ENCODE measurements around the gene BCL11A. TPM values are rescaled to one million over a fixed set of nuclear protein-coding genes. Genes with fewer than 3 reads are reported as not detected.

BCL11A gene
- total and polyA plus RNA-seq, 10 donors, result 41.1 to 121 (median 84.0) TPM

DNA sequence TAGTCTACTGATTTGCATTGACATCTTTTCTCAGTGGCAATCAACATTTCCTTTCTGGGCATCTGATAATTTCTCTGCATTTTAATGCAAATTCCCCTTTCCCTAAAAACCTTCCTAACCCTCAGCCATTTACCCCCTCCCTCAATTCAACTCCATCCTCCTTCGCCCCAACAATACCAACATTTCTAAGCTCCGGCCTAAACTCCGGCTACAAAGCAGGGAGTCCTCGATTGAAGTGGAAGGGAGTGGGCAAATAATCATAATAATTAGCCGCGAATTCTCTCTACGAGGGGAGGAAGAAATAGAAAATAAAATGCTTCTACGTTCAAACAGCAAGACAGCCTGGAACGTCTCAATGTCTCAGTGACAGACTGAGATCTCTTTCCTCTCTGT is 4.6 kb downstream of the BCL11A start:
- Histone ChIP-seq H3K9me3 (no peaks in the 10 kb centered on the region), H3K27ac (peak overlapping the region; percentile 38 to 92 (median 85)), H3K4me3 (peak overlapping the region; percentile 55 to 94 (median 82)), H3K4me1 (peaks cover 4 to 98% (median 65%) of the 10 kb centered on the region in 6 donors), H3K27me3 (replicated peaks in 1 of 7) (peaks cover 0 to 87% (median 24%) of the 10 kb centered on the region in 7 donors), H3K36me3 (peaks cover 0 to 22% (median 2%) of the 10 kb centered on the region in 6 donors)
- DNase-seq, result no peak
- intact Hi-C loops (cut with DNase I; ENCODE audit: low total_unique reads), result no loop called here
- 22 to 34% (median 25%) methylated on average over 9 of the region's 9 CpGs for WGBS, 5 donors
- TF ChIP-seq, protein P1, sequence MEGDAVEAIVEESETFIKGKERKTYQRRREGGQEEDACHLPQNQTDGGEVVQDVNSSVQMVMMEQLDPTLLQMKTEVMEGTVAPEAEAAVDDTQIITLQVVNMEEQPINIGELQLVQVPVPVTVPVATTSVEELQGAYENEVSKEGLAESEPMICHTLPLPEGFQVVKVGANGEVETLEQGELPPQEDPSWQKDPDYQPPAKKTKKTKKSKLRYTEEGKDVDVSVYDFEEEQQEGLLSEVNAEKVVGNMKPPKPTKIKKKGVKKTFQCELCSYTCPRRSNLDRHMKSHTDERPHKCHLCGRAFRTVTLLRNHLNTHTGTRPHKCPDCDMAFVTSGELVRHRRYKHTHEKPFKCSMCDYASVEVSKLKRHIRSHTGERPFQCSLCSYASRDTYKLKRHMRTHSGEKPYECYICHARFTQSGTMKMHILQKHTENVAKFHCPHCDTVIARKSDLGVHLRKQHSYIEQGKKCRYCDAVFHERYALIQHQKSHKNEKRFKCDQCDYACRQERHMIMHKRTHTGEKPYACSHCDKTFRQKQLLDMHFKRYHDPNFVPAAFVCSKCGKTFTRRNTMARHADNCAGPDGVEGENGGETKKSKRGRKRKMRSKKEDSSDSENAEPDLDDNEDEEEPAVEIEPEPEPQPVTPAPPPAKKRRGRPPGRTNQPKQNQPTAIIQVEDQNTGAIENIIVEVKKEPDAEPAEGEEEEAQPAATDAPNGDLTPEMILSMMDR (IDR thresholded peaks at IDR 0.05 in 8 of 11, conservative IDR thresholded peaks at IDR 0.05 in 3 of 11), result no peak
- TF ChIP-seq POLR2A (IDR thresholded peaks at IDR 0.05) (no peak), POLR2AphosphoS5 (IDR thresholded peaks at IDR 0.05) (no peak)

DNA sequence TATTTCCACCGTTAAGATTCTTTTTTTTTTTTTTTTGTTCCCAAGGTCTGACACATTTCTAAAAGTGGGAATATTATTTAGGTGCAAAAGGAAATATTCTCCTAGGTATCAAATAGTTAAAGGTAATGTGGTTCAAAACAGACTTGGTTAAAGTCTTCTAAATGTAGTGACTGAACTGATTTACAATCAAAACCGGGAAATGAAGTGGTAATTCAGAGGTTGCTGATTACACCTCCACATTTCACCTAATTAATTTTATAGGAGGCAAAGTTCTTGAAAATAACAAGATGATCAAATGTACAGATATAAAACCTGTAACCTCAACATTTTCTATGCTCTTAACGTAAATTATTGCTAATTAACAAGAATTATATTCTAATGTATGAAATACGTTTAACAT is 5.1 kb downstream of the BCL11A start:
- peak overlapping the region in 6 of 8 donors; percentile 78 to 92 (median 87) for H3K27ac ChIP-seq
- TF ChIP-seq POLR2A (IDR thresholded peaks at IDR 0.05), result no peak
- TF ChIP-seq POLR2AphosphoS5 (IDR thresholded peaks at IDR 0.05), result no peak
- TF ChIP-seq, protein P1 (IDR thresholded peaks at IDR 0.05 in 8 of 11, conservative IDR thresholded peaks at IDR 0.05 in 3 of 11), result no peak
- H3K4me3 ChIP-seq, result peak overlapping the region in 5 of 8 donors; percentile 74 to 94 (median 83)
- peaks cover 0 to 82% (median 24%) of the 10 kb centered on the region in 7 donors for H3K27me3 ChIP-seq (replicated peaks in 1 of 7)
- intact Hi-C loops (cut with DNase I; ENCODE audit: low total_unique reads), result no loop called here
- H3K4me1 ChIP-seq, result peaks cover 4 to 100% (median 69%) of the 10 kb centered on the region in 6 donors
- DNase-seq, result no peak
- 39 to 49% (median 42%) methylated on average over 4 of the region's 4 CpGs for WGBS, 5 donors
- H3K36me3 ChIP-seq, result peaks cover 0 to 22% (median 2%) of the 10 kb centered on the region in 6 donors
- H3K9me3 ChIP-seq, result no peaks in the 10 kb centered on the region

GRCh38 chr2:60547841-60548240 is 5.6 kb downstream of the BCL11A start:
- Histone ChIP-seq H3K27ac (peak overlapping the region in 5 of 8 donors; percentile 1 to 92 (median 88)), H3K27me3 (replicated peaks in 1 of 7) (peaks cover 0 to 77% (median 24%) of the 10 kb centered on the region in 7 donors), H3K36me3 (peaks cover 0 to 22% (median 2%) of the 10 kb centered on the region in 6 donors), H3K4me3 (peak overlapping the region in 2 of 8 donors; percentile 83 to 94), H3K4me1 (peaks cover 4 to 100% (median 69%) of the 10 kb centered on the region in 6 donors), H3K9me3 (no peaks in the 10 kb centered on the region)
- no peak for DNase-seq
- intact Hi-C loops (cut with DNase I; ENCODE audit: low total_unique reads), result no loop called here
- TF ChIP-seq, protein P1 (IDR thresholded peaks at IDR 0.05 in 8 of 11, conservative IDR thresholded peaks at IDR 0.05 in 3 of 11), result no peak
- TF ChIP-seq POLR2A (IDR thresholded peaks at IDR 0.05) (no peak), POLR2AphosphoS5 (IDR thresholded peaks at IDR 0.05) (no peak)

- Histone ChIP-seq H3K27me3 (replicated peaks in 1 of 7) (peaks cover 0 to 68% (median 18%) of the 10 kb centered on the region in 7 donors), H3K4me1 (peaks cover 4 to 100% (median 66%) of the 10 kb centered on the region in 6 donors), H3K9me3 (no peaks in the 10 kb centered on the region), H3K27ac (peak overlapping the region in 5 of 8 donors; percentile 1 to 92 (median 88)), H3K36me3 (peaks cover 0 to 22% (median 2%) of the 10 kb centered on the region in 6 donors), H3K4me3 (peak overlapping the region in 1 of 8 donors; percentile 7)
- no peak for DNase-seq
- WGBS, 5 donors, result 59 to 71% (median 62%) methylated on average over 6 of the region's 6 CpGs
- intact Hi-C loops (cut with DNase I; ENCODE audit: low total_unique reads), result no loop called here
- TF ChIP-seq, protein P1 (IDR thresholded peaks at IDR 0.05 in 8 of 11, conservative IDR thresholded peaks at IDR 0.05 in 3 of 11), result no peak
- no peak for TF ChIP-seq POLR2A (IDR thresholded peaks at IDR 0.05)
- TF ChIP-seq POLR2AphosphoS5 (IDR thresholded peaks at IDR 0.05), result no peak
Observed at GRCh38 chr2:60546756-60547420, 6.6 kb downstream of the BCL11A start.
